Gastrocnemius medialis (tissue), 4 donors: ENCODE data around the gene CCDC195. TPM values are rescaled to one million over a fixed set of nuclear protein-coding genes. Genes with fewer than 3 reads are reported as not detected.
"Not testable (repeated sequence)": the region's sequence is repeated elsewhere in the genome, so short reads cannot be mapped to it uniquely, and the experiment has no call there.

Source experiments
- ATAC-seq, 2 donors: fragments of 150-250 bp; one replicate each; pipeline ENCODE4 v1.9.1; 2016
- DNase-seq, 2 donors: peaks; one replicate each; pipeline ENCODE4 v3.0.0-alpha.2; 2019
- H3K27ac ChIP-seq, 4 donors: fragments of 200-600 bp; sonication (generic); 1 replicate in 1 of 4; 2 replicates in 3 of 4; pipeline ENCODE4 v1.5.1; 2016 to 2018; ENCODE audit warnings: mild to moderate bottlenecking in 2 of 4, moderate library complexity in 1 of 4
- H3K27me3 ChIP-seq, 3 donors: fragments of 200-600 bp; sonication (generic) in 2 of 3; 1 replicate in 1 of 3; 2 replicates in 2 of 3; pipeline versions ENCODE4 v1.5.1 to v1.6.0; 2016 to 2019; ENCODE audit warnings: mild to moderate bottlenecking in 1 of 3, moderate library complexity in 1 of 3
- H3K36me3 ChIP-seq, 2 donors: fragments of 200-600 bp; sonication (generic) in 1 of 2; one replicate each; pipeline ENCODE4 v1.5.1; 2017 to 2018
- H3K4me1 ChIP-seq, 2 donors: fragments of 200-600 bp; sonication (generic) in 1 of 2; one replicate each; pipeline ENCODE4 v1.5.1; 2016 to 2017; ENCODE audit warnings: mild to moderate bottlenecking in 2 of 2
- H3K4me3 ChIP-seq, 4 donors: fragments of 200-600 bp; sonication (generic) in 3 of 4; 1 replicate in 1 of 4; 2 replicates in 3 of 4; pipeline ENCODE4 v1.5.1; 2016 to 2019; ENCODE audit warnings: mild to moderate bottlenecking in 2 of 4
- H3K9me3 ChIP-seq, 3 donors: fragments of 200-600 bp; sonication (generic) in 2 of 3; 1 replicate in 1 of 3; 2 replicates in 2 of 3; pipeline ENCODE4 v1.5.1; 2016 to 2019
- CTCF ChIP-seq, 5 experiments: fragments of 450-650 bp in 3 of 5; fragments of 200-600 bp in 2 of 5; sonication (generic) in 2 of 5; IDR thresholded peaks in 4 of 5; conservative IDR thresholded peaks in 1 of 5; 1 replicate in 4 of 5; 2 replicates in 1 of 5; pipeline ENCODE4 v1.5.1; 2016 to 2019; ENCODE audit warnings: antibody characterized with exemption in 5 of 5, mild to moderate bottlenecking in 3 of 5, moderate library complexity in 3 of 5
- POLR2A ChIP-seq, 2 donors: fragments of 450-650 bp; IDR thresholded peaks; one replicate each; pipeline ENCODE4 v1.6.1; 2017; ENCODE audit warnings: antibody characterized with exemption in 2 of 2, mild to moderate bottlenecking in 2 of 2, moderate library complexity in 2 of 2
- in situ Hi-C, 4 donors: fragments of 200-750 bp; cut with MboI; loops; one replicate each; pipeline versions ENCODE4 v1.15.0 to v1.8.0; 2017; ENCODE audit warnings: low sequenced_read_pairs in 4 of 4
- intact Hi-C: fragments of 100-400 bp; cut with DNase I; formaldehyde crosslinking; loops from one replicate; pipeline ENCODE4 v1.15.1; 2023; ENCODE audit warnings: low total_unique reads
- total RNA-seq, 4 donors: library from RNA; depleted of rRNA; stranded (reverse); fragments of >200 nt; gene quantifications; one replicate each; pipeline versions ENCODE4 v1.1.0 to v1.2.3, GENCODE V29; 2016

The CCDC195 gene
- total RNA-seq, 4 donors from 2014 or later = not detected

GRCh38 chr2:224670203-224670602, 46.0 kb downstream of the CCDC195 start:
- Histone ChIP-seq H3K27ac (no peak overlapping the region), H3K36me3 (no peaks in the 10 kb centered on the region), H3K4me3 (no peak overlapping the region), H3K4me1 (no peaks in the 10 kb centered on the region), H3K9me3 (no peaks in the 10 kb centered on the region), H3K27me3 (no peaks in the 10 kb centered on the region)
- ATAC-seq (no peak), DNase-seq (no peak)
- intact Hi-C loops (no loop called here), in situ Hi-C loops (no loop called here)
- TF ChIP-seq POLR2A (IDR thresholded peaks at IDR 0.05) (no peak), CTCF (IDR thresholded peaks at IDR 0.05 in 4 of 5, conservative IDR thresholded peaks at IDR 0.05 in 1 of 5) (no peak)

GRCh38 chr2:224669449-224669848, 46.7 kb downstream of the CCDC195 start:
- Histone ChIP-seq H3K27ac (no peak overlapping the region), H3K36me3 (no peaks in the 10 kb centered on the region), H3K4me3 (no peak overlapping the region), H3K9me3 (no peaks in the 10 kb centered on the region), H3K27me3 (no peaks in the 10 kb centered on the region), H3K4me1 (no peaks in the 10 kb centered on the region)
- no peak for DNase-seq
- intact Hi-C loops (no loop called here), in situ Hi-C loops (no loop called here)
- no peak for ATAC-seq
- TF ChIP-seq POLR2A (IDR thresholded peaks at IDR 0.05) (no peak), CTCF (IDR thresholded peaks at IDR 0.05 in 4 of 5, conservative IDR thresholded peaks at IDR 0.05 in 1 of 5) (no peak)

- TF ChIP-seq POLR2A (IDR thresholded peaks at IDR 0.05) (no peak), CTCF (IDR thresholded peaks at IDR 0.05 in 4 of 5, conservative IDR thresholded peaks at IDR 0.05 in 1 of 5) (no peak)
- intact Hi-C loops = no loop called here
- Histone ChIP-seq H3K27me3 (no peaks in the 10 kb centered on the region), H3K4me3 (no peak overlapping the region), H3K27ac (no peak overlapping the region), H3K9me3 (no peaks in the 10 kb centered on the region), H3K4me1 (no peaks in the 10 kb centered on the region), H3K36me3 (no peaks in the 10 kb centered on the region)
- DNase-seq (no peak), ATAC-seq (no peak)
- in situ Hi-C loops = no loop called here
Measured at GRCh38 chr2:224668123-224668909, 47.8 kb downstream of the CCDC195 start.

GRCh38 chr2:224666951-224667553, 49.1 kb downstream of the CCDC195 start:
- TF ChIP-seq POLR2A (IDR thresholded peaks at IDR 0.05) (no peak), CTCF (IDR thresholded peaks at IDR 0.05 in 4 of 5, conservative IDR thresholded peaks at IDR 0.05 in 1 of 5) (no peak)
- H3K9me3 ChIP-seq = no peaks in the 10 kb centered on the region
- H3K27ac ChIP-seq = no peak overlapping the region
- intact Hi-C loops = no loop called here
- H3K4me1 ChIP-seq = no peaks in the 10 kb centered on the region
- ATAC-seq (no peak), DNase-seq (no peak)
- no peaks in the 10 kb centered on the region for H3K36me3 ChIP-seq
- in situ Hi-C loops = no loop called here
- no peak overlapping the region for H3K4me3 ChIP-seq
- no peaks in the 10 kb centered on the region for H3K27me3 ChIP-seq

- H3K36me3 ChIP-seq, H3K4me1 ChIP-seq, intact Hi-C loops, H3K27me3 ChIP-seq, DNase-seq, H3K27ac ChIP-seq, H3K9me3 ChIP-seq, H3K4me3 ChIP-seq, in situ Hi-C loops, ATAC-seq: not testable (repeated sequence)
Measured at GRCh38 chr2:224663322-224663721, 52.8 kb downstream of the CCDC195 start.

- intact Hi-C loops, ATAC-seq, H3K27ac ChIP-seq, in situ Hi-C loops, DNase-seq, H3K4me1 ChIP-seq, H3K9me3 ChIP-seq, H3K4me3 ChIP-seq, H3K36me3 ChIP-seq, H3K27me3 ChIP-seq: not testable (repeated sequence)
Measured at GRCh38 chr2:224661708-224662107, 54.5 kb downstream of the CCDC195 start.
